Activated T-cell treated with anti-CD3 and anti-CD28 coated beads for 4 hours (primary cell): ENCODE measurements around the gene C1QTNF2.

Experiments
- DNase-seq: peaks from one replicate; pipeline ENCODE4 v3.0.0-alpha.2; 2020

The C1QTNF2 gene

GRCh38 chr5:160369990-160370712, at the start of gene C1QTNF2:
Gene C1QTNF2, minus strand, starts transcription at chr5:160370626. Its CDS starts 15,615 bp downstream, at chr5:160355011.
- DNase-seq: no peak

GRCh38 chr5:160420331-160420610, 49.8 kb upstream of the C1QTNF2 start:
- no peak for DNase-seq

- no peak for DNase-seq
Observed at GRCh38 chr5:160419458-160420330, 49.3 kb upstream of the C1QTNF2 start.

- DNase-seq: peak; percentile 90
Observed at GRCh38 chr5:160418561-160419457, 48.4 kb upstream of the C1QTNF2 start, which contains the start of gene SLU7. Gene SLU7, minus strand, starts transcription at chr5:160419081. Its CDS starts 3,787 bp downstream, at chr5:160415294.

- peak; percentile 30 for DNase-seq
Observed at GRCh38 chr5:160399402-160400353, 29.3 kb upstream of the C1QTNF2 start, which contains the start of gene FAM200C. Gene FAM200C, minus strand, starts transcription at chr5:160400054. Its CDS starts 4,564 bp downstream, at chr5:160395490.

GRCh38 chr5:160398806-160399205, 28.4 kb upstream of the C1QTNF2 start:
- no peak for DNase-seq

- DNase-seq: no peak
Observed at GRCh38 chr5:160397492-160397891, 27.1 kb upstream of the C1QTNF2 start.

- DNase-seq: no peak
Observed at GRCh38 chr5:160395111-160395510, 24.7 kb upstream of the C1QTNF2 start.

GRCh38 chr5:160390787-160391696, 20.6 kb upstream of the C1QTNF2 start:
- DNase-seq: no peak

- no peak for DNase-seq
Observed at GRCh38 chr5:160387445-160387844, 17.0 kb upstream of the C1QTNF2 start.

GRCh38 chr5:160385496-160385895, 15.1 kb upstream of the C1QTNF2 start:
- no peak for DNase-seq

GRCh38 chr5:160384681-160385080, 14.3 kb upstream of the C1QTNF2 start:
- no peak for DNase-seq

GRCh38 chr5:160382346-160382745, 11.9 kb upstream of the C1QTNF2 start:
- DNase-seq: no peak

GRCh38 chr5:160380041-160380440, 9.6 kb upstream of the C1QTNF2 start:
- no peak for DNase-seq

- DNase-seq: no peak
Observed at GRCh38 chr5:160379511-160379910, 9.1 kb upstream of the C1QTNF2 start.

GRCh38 chr5:160378330-160378729, 7.9 kb upstream of the C1QTNF2 start:
- DNase-seq: no peak

GRCh38 chr5:160377651-160378050, 7.2 kb upstream of the C1QTNF2 start:
- no peak for DNase-seq

GRCh38 chr5:160376416-160376815, 6.0 kb upstream of the C1QTNF2 start:
- no peak for DNase-seq

- no peak for DNase-seq
Observed at GRCh38 chr5:160375701-160376100, 5.3 kb upstream of the C1QTNF2 start.

- no peak for DNase-seq
Observed at GRCh38 chr5:160375166-160375565, 4.7 kb upstream of the C1QTNF2 start.

GRCh38 chr5:160371294-160371693, 868 bp upstream of the C1QTNF2 start:
- no peak for DNase-seq
